HepG2 (cell line): ENCODE measurements around the gene ATP1A1. TPM values are rescaled to one million over a fixed set of nuclear protein-coding genes. Genes with fewer than 3 reads are reported as not detected.

ENCODE experiments used
- BHLHE40 ChIP-seq: IDR thresholded peaks from 2 replicates; pipeline ENCODE4 v1.6.1; 2011; ENCODE audit warnings: low read length, improper control_type of control experiment
- DNMT1 ChIP-seq: sonication (generic); formaldehyde crosslinking; IDR thresholded peaks from 2 replicates; pipeline ENCODE4 v1.5.1; 2020; ENCODE audit warnings: mild to moderate bottlenecking, missing genetic modification reagents
- FOXP1 ChIP-seq, 2 experiments: fragments of 450-650 bp in 1 of 2; IDR thresholded peaks; 2 replicates each; pipeline ENCODE4 v1.6.1; 2017 to 2018; ENCODE audit warnings: antibody characterized with exemption in 1 of 2
- HDAC2 ChIP-seq: sonication (generic); formaldehyde crosslinking; IDR thresholded peaks from 2 replicates; pipeline ENCODE4 v1.4.0; 2020; ENCODE audit warnings: missing genetic modification reagents
- HMG20A ChIP-seq: IDR thresholded peaks from 2 replicates; pipeline ENCODE4 v1.6.1; 2016; ENCODE audit warnings: borderline replicate concordance
- PCBP2 ChIP-seq: fragments of 200-400 bp; formaldehyde crosslinking; optimal IDR thresholded peaks from 2 replicates; pipeline ENCODE3; 2018; ENCODE audit warnings: low read length, low read depth; ENCODE audit not compliant: poor library complexity, severe bottlenecking
- PHF20 ChIP-seq: sonication (generic); formaldehyde crosslinking; IDR thresholded peaks from 2 replicates; pipeline ENCODE4 v1.5.0; 2020; ENCODE audit warnings: mild to moderate bottlenecking, missing genetic modification reagents
- POLR2A ChIP-seq, 2 experiments: IDR thresholded peaks; 2 replicates each; pipeline ENCODE4 v1.6.1; 2011; ENCODE audit warnings: low read depth in 2 of 2, low read length in 2 of 2, mild to moderate bottlenecking in 1 of 2, moderate library complexity in 1 of 2; ENCODE audit not compliant: insufficient read depth in 1 of 2
- PPARG ChIP-seq: conservative IDR thresholded peaks from 2 replicates; pipeline ENCODE4 v1.6.1; 2016; ENCODE audit warnings: missing biosample characterization, missing genetic modification reagents
- RFX5 ChIP-seq: IDR thresholded peaks from 2 replicates; pipeline ENCODE4 v1.6.1; 2011; ENCODE audit warnings: low read depth, low read length, improper control_type of control experiment
- SALL1 ChIP-seq: sonication (generic); formaldehyde crosslinking; IDR thresholded peaks from 2 replicates; pipeline ENCODE4 v1.8.0; 2022; ENCODE audit warnings: mild to moderate bottlenecking, missing genetic modification reagents
- SAP130 ChIP-seq: IDR thresholded peaks from 2 replicates; pipeline ENCODE4 v1.6.1; 2016; ENCODE audit warnings: low read depth
- SOX6 ChIP-seq, 2 experiments: fragments of 450-650 bp in 1 of 2; sonication (generic) in 1 of 2; formaldehyde crosslinking in 1 of 2; IDR thresholded peaks; 2 replicates each; pipeline versions ENCODE4 v1.4.0 to v1.6.1; 2017 to 2020; ENCODE audit warnings: antibody characterized with exemption in 1 of 2, mild to moderate bottlenecking in 1 of 2, missing genetic modification reagents in 1 of 2
- ZNF331 ChIP-seq: sonication (generic); formaldehyde crosslinking; IDR thresholded peaks from 2 replicates; pipeline ENCODE4 v1.4.0; 2020; ENCODE audit warnings: missing genetic modification reagents
- ZSCAN21 ChIP-seq: sonication (generic); formaldehyde crosslinking; IDR thresholded peaks from 2 replicates; pipeline ENCODE4 v1.8.0; 2022; ENCODE audit warnings: mild to moderate bottlenecking, missing genetic modification reagents, moderate library complexity, borderline replicate concordance
- polyA plus RNA-seq, 8 experiments: library from polyadenylated mRNA; depleted of rRNA in 3 of 8; stranded (reverse) in 7 of 8; unstranded in 1 of 8; fragments of >200 nt; fragmentation: Illumina TruSeq in 4 of 8; extraction: Trizol in 4 of 8; gene quantifications; 2 replicates each; pipeline versions ENCODE4 v1.2.1 to v1.2.3, GENCODE V29; 2011 to 2016; ENCODE audit warnings: low read depth in 4 of 8, missing spikeins in 1 of 8, mixed read lengths in 1 of 8; ENCODE audit not compliant: insufficient read depth in 1 of 8
- total RNA-seq, 5 experiments: library from RNA; depleted of rRNA; stranded (reverse); fragments of >200 nt; fragmentation: Illumina TruSeq; extraction: Trizol; gene quantifications; 2 replicates each; pipeline ENCODE4 v1.2.3, GENCODE V29; 2016; ENCODE audit warnings: low read depth in 1 of 5
- TF ChIP-seq, protein P1 (sequence below): IDR thresholded peaks from 2 replicates; pipeline ENCODE4 v1.6.1; 2012; ENCODE audit warnings: low read depth, low read length, improper control_type of control experiment
- TF ChIP-seq, protein P2 (sequence below): IDR thresholded peaks from 2 replicates; pipeline ENCODE4 v1.4.0; 2020; ENCODE audit warnings: mild to moderate bottlenecking, missing genetic modification reagents
- TF ChIP-seq, protein P3 (sequence below): sonication (generic); formaldehyde crosslinking; IDR thresholded peaks from 2 replicates; pipeline ENCODE4 v1.5.1; 2020; ENCODE audit warnings: missing genetic modification reagents, mild to moderate bottlenecking, borderline replicate concordance

The ATP1A1 gene
- total and polyA plus RNA-seq, 2 of the 13 experiments (the other 11 are each of a cell fraction or from before 2014, with no cell fraction given) = 280 to 705 TPM

DNA sequence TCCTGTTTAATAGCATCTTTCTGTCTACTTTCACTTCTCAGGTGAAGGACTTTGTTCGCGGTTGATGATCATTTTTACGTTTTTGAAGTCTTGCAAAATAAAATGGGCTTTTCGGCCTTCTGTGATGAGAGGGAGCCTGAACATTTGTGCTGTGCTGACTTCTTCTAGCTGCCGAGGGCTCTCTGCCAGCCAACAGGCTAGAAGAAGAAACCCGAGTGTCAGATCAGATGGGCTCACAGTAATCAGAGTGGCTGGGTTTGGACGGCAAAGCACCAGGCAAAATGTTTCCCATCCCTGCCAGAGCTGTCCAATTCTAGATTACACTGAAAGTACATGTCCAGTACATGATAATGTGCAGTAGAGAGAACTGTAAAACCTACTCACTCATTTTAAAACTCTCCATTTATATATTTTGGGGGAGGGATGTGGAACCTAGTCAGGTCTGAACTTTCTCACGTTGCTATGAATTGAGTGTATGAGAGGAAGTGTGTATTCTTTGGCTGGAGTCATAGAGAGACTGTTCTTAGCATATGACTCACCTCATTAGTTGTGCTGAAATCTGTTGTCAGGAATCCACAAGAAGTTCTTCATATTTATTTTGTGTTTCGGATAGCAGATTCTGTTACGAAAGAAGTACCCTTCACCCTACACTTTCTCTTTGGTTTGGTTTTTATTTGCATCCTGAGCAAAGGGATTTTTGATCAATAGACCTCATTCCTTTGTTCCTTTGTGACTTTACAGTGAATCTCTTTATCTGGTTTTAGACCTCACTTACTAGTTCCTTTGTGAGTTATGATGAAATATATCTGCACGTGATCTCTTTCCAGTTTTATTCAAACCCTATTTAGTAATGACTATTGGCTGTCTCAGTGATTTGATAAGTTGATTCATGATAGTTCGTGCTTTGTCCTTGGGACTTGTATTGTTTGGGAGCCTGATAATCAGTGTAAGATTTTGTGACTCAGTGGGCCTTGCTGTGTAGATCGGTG, 4.8 kb downstream of the ATP1A1 start (continued):
- TF ChIP-seq, protein P1, sequence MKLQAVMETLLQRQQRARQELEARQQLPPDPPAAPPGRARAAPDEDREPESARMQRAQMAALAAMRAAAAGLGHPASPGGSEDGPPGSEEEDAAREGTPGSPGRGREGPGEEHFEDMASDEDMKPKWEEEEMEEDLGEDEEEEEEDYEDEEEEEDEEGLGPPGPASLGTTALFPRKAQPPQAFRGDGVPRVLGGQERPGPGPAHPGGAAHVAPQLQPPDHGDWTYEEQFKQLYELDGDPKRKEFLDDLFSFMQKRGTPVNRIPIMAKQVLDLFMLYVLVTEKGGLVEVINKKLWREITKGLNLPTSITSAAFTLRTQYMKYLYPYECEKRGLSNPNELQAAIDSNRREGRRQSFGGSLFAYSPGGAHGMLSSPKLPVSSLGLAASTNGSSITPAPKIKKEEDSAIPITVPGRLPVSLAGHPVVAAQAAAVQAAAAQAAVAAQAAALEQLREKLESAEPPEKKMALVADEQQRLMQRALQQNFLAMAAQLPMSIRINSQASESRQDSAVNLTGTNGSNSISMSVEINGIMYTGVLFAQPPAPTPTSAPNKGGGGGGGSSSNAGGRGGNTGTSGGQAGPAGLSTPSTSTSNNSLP = peak; percentile 65; the same call in 1 of the 2 replicates
- TF ChIP-seq POLR2A (IDR thresholded peaks at IDR 0.05; ENCODE audit: insufficient read depth in 1 of 2, low read depth in 2 of 2, low read length in 2 of 2) = peak in 1 of 2 experiments; percentile 41; a peak in 1 of 4 replicates
- TF ChIP-seq PCBP2 = no peak
- 0 out of 2 replicates have a peak, but pooled peaks have one; percentile 23 for TF ChIP-seq HDAC2
- TF ChIP-seq SOX6 (IDR thresholded peaks at IDR 0.05) = no peak
- peak; percentile 76 for TF ChIP-seq SOX6 (CRISPR knock-in tag; IDR thresholded peaks at IDR 0.05)
- no peak for TF ChIP-seq PHF20 (CRISPR knock-in tag)
- TF ChIP-seq RFX5 = no peak
- TF ChIP-seq HMG20A (CRISPR knock-in tag) = no peak; the same call in 1 of the 2 replicates
- TF ChIP-seq FOXP1 (IDR thresholded peaks at IDR 0.05) = no peak
- TF ChIP-seq FOXP1 (CRISPR knock-in tag; IDR thresholded peaks at IDR 0.05) = peak; percentile 52; the same call in 1 of the 2 replicates
- no peak for TF ChIP-seq SALL1 (CRISPR knock-in tag)
- TF ChIP-seq, protein P2, sequence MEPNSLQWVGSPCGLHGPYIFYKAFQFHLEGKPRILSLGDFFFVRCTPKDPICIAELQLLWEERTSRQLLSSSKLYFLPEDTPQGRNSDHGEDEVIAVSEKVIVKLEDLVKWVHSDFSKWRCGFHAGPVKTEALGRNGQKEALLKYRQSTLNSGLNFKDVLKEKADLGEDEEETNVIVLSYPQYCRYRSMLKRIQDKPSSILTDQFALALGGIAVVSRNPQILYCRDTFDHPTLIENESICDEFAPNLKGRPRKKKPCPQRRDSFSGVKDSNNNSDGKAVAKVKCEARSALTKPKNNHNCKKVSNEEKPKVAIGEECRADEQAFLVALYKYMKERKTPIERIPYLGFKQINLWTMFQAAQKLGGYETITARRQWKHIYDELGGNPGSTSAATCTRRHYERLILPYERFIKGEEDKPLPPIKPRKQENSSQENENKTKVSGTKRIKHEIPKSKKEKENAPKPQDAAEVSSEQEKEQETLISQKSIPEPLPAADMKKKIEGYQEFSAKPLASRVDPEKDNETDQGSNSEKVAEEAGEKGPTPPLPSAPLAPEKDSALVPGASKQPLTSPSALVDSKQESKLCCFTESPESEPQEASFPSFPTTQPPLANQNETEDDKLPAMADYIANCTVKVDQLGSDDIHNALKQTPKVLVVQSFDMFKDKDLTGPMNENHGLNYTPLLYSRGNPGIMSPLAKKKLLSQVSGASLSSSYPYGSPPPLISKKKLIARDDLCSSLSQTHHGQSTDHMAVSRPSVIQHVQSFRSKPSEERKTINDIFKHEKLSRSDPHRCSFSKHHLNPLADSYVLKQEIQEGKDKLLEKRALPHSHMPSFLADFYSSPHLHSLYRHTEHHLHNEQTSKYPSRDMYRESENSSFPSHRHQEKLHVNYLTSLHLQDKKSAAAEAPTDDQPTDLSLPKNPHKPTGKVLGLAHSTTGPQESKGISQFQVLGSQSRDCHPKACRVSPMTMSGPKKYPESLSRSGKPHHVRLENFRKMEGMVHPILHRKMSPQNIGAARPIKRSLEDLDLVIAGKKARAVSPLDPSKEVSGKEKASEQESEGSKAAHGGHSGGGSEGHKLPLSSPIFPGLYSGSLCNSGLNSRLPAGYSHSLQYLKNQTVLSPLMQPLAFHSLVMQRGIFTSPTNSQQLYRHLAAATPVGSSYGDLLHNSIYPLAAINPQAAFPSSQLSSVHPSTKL (CRISPR knock-in tag) = peak; percentile 41; the same call in 1 of the 2 replicates
- no peak for TF ChIP-seq ZNF331 (CRISPR knock-in tag)
- TF ChIP-seq BHLHE40 = peak; percentile 35; the same call in 1 of the 2 replicates
- TF ChIP-seq, protein P3, sequence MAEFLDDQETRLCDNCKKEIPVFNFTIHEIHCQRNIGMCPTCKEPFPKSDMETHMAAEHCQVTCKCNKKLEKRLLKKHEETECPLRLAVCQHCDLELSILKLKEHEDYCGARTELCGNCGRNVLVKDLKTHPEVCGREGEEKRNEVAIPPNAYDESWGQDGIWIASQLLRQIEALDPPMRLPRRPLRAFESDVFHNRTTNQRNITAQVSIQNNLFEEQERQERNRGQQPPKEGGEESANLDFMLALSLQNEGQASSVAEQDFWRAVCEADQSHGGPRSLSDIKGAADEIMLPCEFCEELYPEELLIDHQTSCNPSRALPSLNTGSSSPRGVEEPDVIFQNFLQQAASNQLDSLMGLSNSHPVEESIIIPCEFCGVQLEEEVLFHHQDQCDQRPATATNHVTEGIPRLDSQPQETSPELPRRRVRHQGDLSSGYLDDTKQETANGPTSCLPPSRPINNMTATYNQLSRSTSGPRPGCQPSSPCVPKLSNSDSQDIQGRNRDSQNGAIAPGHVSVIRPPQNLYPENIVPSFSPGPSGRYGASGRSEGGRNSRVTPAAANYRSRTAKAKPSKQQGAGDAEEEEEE (CRISPR knock-in tag) = no peak
- TF ChIP-seq PPARG (CRISPR knock-in tag) = peak; percentile 34; the same call in 1 of the 2 replicates
- TF ChIP-seq SAP130 (CRISPR knock-in tag) = peak; percentile 41; the same call in 1 of the 2 replicates
- TF ChIP-seq ZSCAN21 (CRISPR knock-in tag) = no peak
- TF ChIP-seq DNMT1 (CRISPR knock-in tag) = no peak
